IPS DF 6.9 (cell line): ENCODE data around the gene TRPC4.

Experiments
- DNase-seq: peaks from one replicate; pipeline ENCODE4 v3.0.0-alpha.2; 2013; ENCODE audit warnings: low read depth, low spot score
- H3K27ac ChIP-seq: one replicate; pipeline ENCODE4 v1.5.1; 2013; ENCODE audit warnings: low read length, control low read depth
- H3K27me3 ChIP-seq: 2 replicates; pipeline ENCODE4 v1.6.1; 2013; ENCODE audit warnings: mild to moderate bottlenecking, low read length; ENCODE audit not compliant: control insufficient read depth, insufficient read depth
- H3K36me3 ChIP-seq: 2 replicates; pipeline ENCODE4 v1.6.1; 2013; ENCODE audit warnings: low read length; ENCODE audit not compliant: control insufficient read depth, insufficient read depth
- H3K4me1 ChIP-seq: 2 replicates; pipeline ENCODE4 v1.6.1; 2013; ENCODE audit warnings: low read length; ENCODE audit not compliant: control insufficient read depth, insufficient read depth
- H3K4me3 ChIP-seq: 2 replicates; pipeline ENCODE4 v1.5.1; 2013; ENCODE audit warnings: mild to moderate bottlenecking, low read length
- H3K9me3 ChIP-seq: 2 replicates; pipeline ENCODE4 v1.6.1; 2013; ENCODE audit warnings: low read length, inconsistent platforms; ENCODE audit not compliant: control insufficient read depth, insufficient read depth
- WGBS: extraction: QIAGEN DNeasy Blood & Tissue Kit; methylation state at CpG from one replicate; pipeline ENCODE4 v1.1.7; 2013; ENCODE audit warnings: mixed read lengths, missing lambda C conversion rate; ENCODE audit not compliant: insufficient read length, insufficient coverage; 5-methylcytosine and 5-hydroxymethylcytosine counted together

Gene TRPC4

DNA sequence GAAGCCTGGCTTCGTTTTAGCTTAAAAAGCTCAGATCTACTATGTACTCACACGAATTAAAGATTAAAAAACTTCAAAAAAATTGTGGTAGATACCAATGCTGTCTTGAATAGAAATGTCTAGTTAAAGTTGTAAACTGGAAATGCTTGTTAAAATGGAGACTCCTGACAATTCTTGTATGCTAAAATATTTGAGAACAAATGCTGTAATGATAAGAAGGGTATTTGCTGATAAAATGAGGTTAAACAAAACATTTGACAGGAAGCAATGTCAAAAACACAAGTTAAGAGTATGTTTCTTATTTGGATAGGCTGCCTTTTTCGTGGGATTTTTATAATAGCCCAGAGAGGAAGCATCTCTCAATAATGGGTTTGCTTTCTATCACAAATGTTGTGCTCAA is 223.0 kb downstream of the TRPC4 start:
- Histone ChIP-seq H3K9me3 (no peaks in the 10 kb centered on the region), H3K4me1 (peaks cover 4% of the 10 kb centered on the region; the same call in 1 of the 2 replicates), H3K4me3 (no peak overlapping the region), H3K27ac (no peak overlapping the region), H3K27me3 (no peaks in the 10 kb centered on the region), H3K36me3 (no peaks in the 10 kb centered on the region)
- WGBS = no CpG with 5 or more reads among the region's 3 CpGs
- DNase-seq = no peak

DNA sequence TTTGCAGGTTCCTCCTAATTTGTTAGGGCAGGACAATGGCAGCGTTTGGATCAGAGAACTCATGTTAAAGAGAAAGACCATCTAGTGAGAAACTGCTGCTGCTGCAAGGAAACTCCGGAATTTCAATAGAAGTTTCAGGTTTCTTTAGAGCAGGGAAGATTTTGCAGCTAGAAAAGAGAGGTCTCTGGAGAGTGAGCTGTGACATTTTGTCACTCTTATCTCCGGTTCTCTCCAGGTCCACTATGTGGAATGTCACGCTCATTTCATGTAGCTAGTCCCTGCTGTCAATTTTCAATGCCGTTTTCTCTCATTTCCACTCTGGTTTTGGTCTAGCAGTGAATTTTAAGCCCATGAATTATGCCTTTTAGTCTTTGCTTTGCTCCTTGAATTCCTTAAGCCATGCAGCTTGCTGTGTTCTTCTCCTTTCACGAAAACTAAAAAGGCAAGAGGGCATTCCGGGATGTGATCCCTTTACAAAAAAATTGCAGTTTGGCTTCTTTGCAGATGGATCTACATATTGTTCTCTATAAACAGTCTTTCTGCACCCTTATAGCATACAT is 224.3 kb downstream of the TRPC4 start:
- Histone ChIP-seq H3K9me3 (no peaks in the 10 kb centered on the region), H3K4me3 (no peak overlapping the region), H3K4me1 (peaks cover 4% of the 10 kb centered on the region; the same call in 1 of the 2 replicates), H3K27me3 (no peaks in the 10 kb centered on the region), H3K36me3 (no peaks in the 10 kb centered on the region), H3K27ac (no peak overlapping the region)
- no peak for DNase-seq
- no CpG with 5 or more reads among the region's 7 CpGs for WGBS

DNA sequence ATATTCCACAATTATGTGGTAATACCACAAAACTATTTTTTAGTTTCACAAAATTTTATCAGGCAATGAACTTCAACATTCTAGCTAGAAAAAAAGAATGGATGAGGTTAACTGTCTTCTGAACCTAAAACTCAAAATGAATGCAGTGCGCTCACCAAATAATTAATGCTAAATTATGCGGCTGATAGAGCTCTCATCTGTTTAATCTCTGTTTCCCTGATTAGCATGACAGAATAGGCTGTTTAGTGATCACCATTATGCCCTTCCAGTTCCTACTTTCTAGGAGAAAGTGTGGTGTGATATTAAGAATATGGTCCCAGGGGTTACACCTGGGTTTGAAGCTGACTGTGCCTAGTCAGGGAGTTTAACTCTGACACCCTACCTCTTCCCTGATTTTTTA is 228.2 kb downstream of the TRPC4 start:
- WGBS = no CpG with 5 or more reads among the region's 2 CpGs
- Histone ChIP-seq H3K9me3 (no peaks in the 10 kb centered on the region), H3K36me3 (no peaks in the 10 kb centered on the region), H3K27ac (no peak overlapping the region), H3K4me1 (peaks cover 4% of the 10 kb centered on the region; the same call in 1 of the 2 replicates), H3K27me3 (no peaks in the 10 kb centered on the region), H3K4me3 (no peak overlapping the region)
- DNase-seq = no peak

DNA sequence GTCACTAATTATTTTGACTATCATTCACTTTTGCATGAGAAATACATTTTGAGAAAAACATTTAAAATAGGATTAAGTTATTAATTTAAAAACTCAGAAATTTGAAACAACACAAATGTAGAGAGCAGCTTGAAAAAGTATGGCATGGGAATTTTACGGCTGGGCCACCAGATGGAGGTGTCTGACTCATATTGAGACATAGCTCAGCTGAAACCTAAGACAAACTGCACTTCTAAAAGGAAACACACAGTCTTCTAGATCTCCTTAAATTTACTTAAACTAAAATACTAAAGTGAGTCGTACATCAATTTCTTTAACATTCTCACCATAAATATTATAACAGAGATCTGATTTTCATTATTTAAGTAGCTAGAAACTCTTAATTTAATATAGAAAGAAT is 229.1 kb downstream of the TRPC4 start:
- WGBS = 100% methylated on average over 1 of the region's 2 CpGs
- Histone ChIP-seq H3K4me3 (no peak overlapping the region), H3K27ac (no peak overlapping the region), H3K27me3 (no peaks in the 10 kb centered on the region), H3K4me1 (peaks cover 3% of the 10 kb centered on the region; the same call in 1 of the 2 replicates), H3K9me3 (no peaks in the 10 kb centered on the region), H3K36me3 (no peaks in the 10 kb centered on the region)
- DNase-seq = no peak

DNA sequence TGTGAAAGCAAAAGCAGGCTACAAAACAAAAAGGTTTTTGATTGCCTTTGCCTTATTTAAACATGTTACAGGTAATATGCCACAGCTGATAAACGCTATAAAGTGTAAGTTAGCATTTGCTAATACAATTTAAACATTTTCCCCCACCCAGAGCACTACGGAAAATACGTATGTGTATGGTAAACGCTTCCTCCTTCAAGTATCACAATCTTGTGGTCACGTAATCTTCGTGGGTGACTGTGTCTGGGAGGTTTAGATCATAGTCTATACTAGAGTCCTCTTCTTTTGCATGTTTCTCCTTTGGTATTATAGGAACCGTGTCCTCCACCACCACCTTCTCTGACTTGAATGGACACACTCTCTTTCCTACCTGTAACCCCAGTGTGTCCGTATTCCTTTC is 232.9 kb downstream of the TRPC4 start:
- Histone ChIP-seq H3K27ac (no peak overlapping the region), H3K27me3 (no peaks in the 10 kb centered on the region), H3K36me3 (no peaks in the 10 kb centered on the region), H3K9me3 (no peaks in the 10 kb centered on the region), H3K4me1 (no peaks in the 10 kb centered on the region), H3K4me3 (no peak overlapping the region)
- DNase-seq = no peak
- WGBS = no CpG with 5 or more reads among the region's 8 CpGs

- no CpG with 5 or more reads among the region's 5 CpGs for WGBS
- DNase-seq = no peak
- H3K9me3 ChIP-seq = no peaks in the 10 kb centered on the region
- H3K27ac ChIP-seq = no peak overlapping the region
- H3K4me1 ChIP-seq = no peaks in the 10 kb centered on the region
- no peak overlapping the region for H3K4me3 ChIP-seq
- no peaks in the 10 kb centered on the region for H3K36me3 ChIP-seq
- H3K27me3 ChIP-seq = no peaks in the 10 kb centered on the region
These were observed 237.3 kb downstream of the TRPC4 start for GRCh38 chr13:37632294-37632693.

DNA sequence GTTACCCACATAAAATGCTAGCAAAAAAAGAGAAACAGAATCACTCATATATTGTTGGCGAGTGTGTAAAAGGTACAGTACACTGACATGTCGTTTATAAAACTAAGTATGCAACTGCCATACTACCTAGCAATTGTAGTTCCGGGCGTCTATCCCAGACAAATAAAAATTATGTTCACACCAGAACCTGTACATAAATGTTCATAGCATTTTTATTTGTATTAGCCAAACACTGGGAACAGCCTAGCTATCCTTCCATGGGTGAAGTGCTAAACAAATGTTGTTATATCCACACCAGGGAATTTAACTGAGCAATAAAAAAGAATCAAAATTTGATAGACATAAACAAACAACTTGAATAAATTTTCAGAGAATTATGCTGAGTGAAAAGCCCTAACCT is 242.1 kb downstream of the TRPC4 start:
- Histone ChIP-seq H3K36me3 (no peaks in the 10 kb centered on the region), H3K4me1 (no peaks in the 10 kb centered on the region), H3K4me3 (no peak overlapping the region), H3K9me3 (no peaks in the 10 kb centered on the region), H3K27me3 (no peaks in the 10 kb centered on the region), H3K27ac (no peak overlapping the region)
- no peak for DNase-seq
- WGBS = no CpG with 5 or more reads among the region's 4 CpGs

DNA sequence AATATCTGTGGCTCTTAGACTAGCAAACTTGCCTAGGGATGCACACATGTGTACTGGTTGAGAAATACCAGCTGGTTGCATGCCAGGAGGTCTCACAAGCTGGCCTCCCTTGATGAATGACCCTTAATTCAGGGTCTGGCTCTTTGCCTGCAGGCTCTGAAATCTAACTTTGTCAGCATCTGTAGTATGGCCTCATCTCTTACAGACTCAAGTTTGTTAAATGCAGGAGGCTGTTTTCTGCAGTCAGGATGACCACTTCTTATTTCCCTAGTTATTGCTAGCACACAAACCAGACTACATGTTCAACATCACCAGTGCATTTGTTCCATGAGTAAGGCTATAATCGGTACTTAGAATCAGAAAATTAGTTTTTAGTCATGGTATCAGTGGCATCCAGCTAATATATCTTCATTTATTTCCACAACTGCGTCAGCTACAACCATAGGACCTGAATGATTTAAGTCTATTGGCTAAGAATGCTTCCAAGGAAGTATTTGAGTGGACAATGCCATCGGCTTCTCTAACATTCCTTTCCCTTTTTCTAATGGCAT is 247.7 kb downstream of the TRPC4 start:
- no peaks in the 10 kb centered on the region for H3K9me3 ChIP-seq
- no peak for DNase-seq
- no peaks in the 10 kb centered on the region for H3K27me3 ChIP-seq
- no peak overlapping the region for H3K4me3 ChIP-seq
- no CpG with 5 or more reads among the region's 3 CpGs for WGBS
- H3K27ac ChIP-seq = no peak overlapping the region
- H3K36me3 ChIP-seq = no peaks in the 10 kb centered on the region
- no peaks in the 10 kb centered on the region for H3K4me1 ChIP-seq

- Histone ChIP-seq H3K36me3 (no peaks in the 10 kb centered on the region), H3K9me3 (no peaks in the 10 kb centered on the region), H3K4me3 (no peak overlapping the region), H3K27me3 (no peaks in the 10 kb centered on the region), H3K27ac (no peak overlapping the region), H3K4me1 (no peaks in the 10 kb centered on the region)
- WGBS = no CpG with 5 or more reads among the region's 2 CpGs
- DNase-seq = no peak
These were observed 251.0 kb downstream of the TRPC4 start for GRCh38 chr13:37618554-37618953.

DNA sequence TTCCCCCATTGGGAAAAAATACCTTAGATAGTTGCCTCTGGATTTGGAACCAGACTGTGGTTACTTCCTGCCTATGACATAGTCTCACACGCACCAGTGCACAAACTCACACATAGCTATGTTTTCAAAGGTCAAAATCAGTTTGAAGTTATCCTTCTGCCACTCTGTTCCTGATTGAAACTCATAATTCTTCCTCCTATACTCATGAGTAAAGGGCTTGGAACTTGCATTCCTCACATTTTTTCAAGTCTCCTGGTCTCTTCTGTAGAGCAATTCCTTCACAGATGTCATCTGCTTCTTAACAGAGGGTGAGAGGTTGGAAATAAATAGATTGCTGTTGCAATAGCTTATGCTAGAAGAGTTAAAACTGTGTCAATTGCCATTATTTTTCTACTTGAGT is 252.4 kb downstream of the TRPC4 start:
- no peak overlapping the region for H3K4me3 ChIP-seq
- no peak for DNase-seq
- no peaks in the 10 kb centered on the region for H3K9me3 ChIP-seq
- H3K27ac ChIP-seq = no peak overlapping the region
- no peaks in the 10 kb centered on the region for H3K4me1 ChIP-seq
- no peaks in the 10 kb centered on the region for H3K36me3 ChIP-seq
- H3K27me3 ChIP-seq = no peaks in the 10 kb centered on the region
- WGBS = no CpG with 5 or more reads among the region's 1 CpG

DNA sequence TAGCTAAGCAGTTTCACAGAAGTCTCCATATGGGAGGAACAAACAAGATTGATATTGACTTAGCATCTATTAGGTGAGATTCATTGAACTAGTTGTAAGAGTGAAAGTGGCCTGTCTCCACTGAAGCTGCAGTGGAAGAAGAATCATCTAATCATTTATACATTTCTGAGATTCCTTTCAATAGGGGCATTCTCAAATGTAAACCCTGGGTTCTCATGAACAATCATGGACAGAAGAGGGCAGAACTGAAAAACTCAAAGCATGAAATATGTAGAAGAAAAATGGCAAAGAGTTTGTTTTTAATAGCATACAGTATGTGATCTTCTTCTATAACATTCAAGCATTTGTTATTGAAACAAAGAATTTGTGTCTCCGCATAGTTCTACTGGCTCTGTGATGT is 253.4 kb downstream of the TRPC4 start:
- Histone ChIP-seq H3K27me3 (no peaks in the 10 kb centered on the region), H3K9me3 (no peaks in the 10 kb centered on the region), H3K4me3 (no peak overlapping the region), H3K27ac (no peak overlapping the region), H3K4me1 (no peaks in the 10 kb centered on the region), H3K36me3 (no peaks in the 10 kb centered on the region)
- no CpG with 5 or more reads among the region's 1 CpG for WGBS
- DNase-seq = no peak
